Parathyroid adenoma (tissue), 2 donors: ENCODE measurements around the gene ZMAT2.

Experiments
- H2AFZ ChIP-seq: fragments of 300-600 bp; sonication (generic); one replicate; pipeline ENCODE4 v1.7.0; 2017; ENCODE audit warnings: antibody characterized with exemption, mild to moderate bottlenecking
- H3K27ac ChIP-seq: fragments of 300-600 bp; sonication (generic); one replicate; pipeline ENCODE4 v1.7.0; 2017
- H3K27me3 ChIP-seq: fragments of 300-600 bp; sonication (generic); one replicate; pipeline ENCODE4 v1.7.0; 2017; ENCODE audit warnings: low read length; ENCODE audit not compliant: control insufficient read depth, insufficient read depth
- H3K36me3 ChIP-seq: fragments of 300-600 bp; sonication (generic); one replicate; pipeline ENCODE4 v1.7.0; 2017; ENCODE audit warnings: low read length; ENCODE audit not compliant: control insufficient read depth, insufficient read depth
- H3K4me1 ChIP-seq: fragments of 300-600 bp; sonication (generic); one replicate; pipeline ENCODE4 v1.7.0; 2017; ENCODE audit warnings: control low read depth
- H3K4me2 ChIP-seq: fragments of 300-600 bp; sonication (generic); one replicate; pipeline ENCODE4 v1.7.0; 2017; ENCODE audit warnings: low read length
- H3K4me3 ChIP-seq: fragments of 300-600 bp; sonication (generic); one replicate; pipeline ENCODE4 v1.7.0; 2017; ENCODE audit warnings: low read depth, low read length
- H3K79me2 ChIP-seq: fragments of 300-600 bp; sonication (generic); one replicate; pipeline ENCODE4 v1.7.0; 2017; ENCODE audit warnings: control low read depth
- H3K9ac ChIP-seq: fragments of 300-600 bp; sonication (generic); one replicate; pipeline ENCODE4 v1.7.0; 2017; ENCODE audit warnings: mild to moderate bottlenecking
- H3K9me3 ChIP-seq: fragments of 300-600 bp; sonication (generic); one replicate; pipeline ENCODE4 v1.7.0; 2017; ENCODE audit warnings: low read length; ENCODE audit not compliant: control insufficient read depth
- CTCF ChIP-seq: fragments of 300-600 bp; sonication (generic); IDR thresholded peaks from one replicate; pipeline ENCODE4 v1.7.0; 2017; ENCODE audit warnings: antibody characterized with exemption, mild to moderate bottlenecking
- donor health status: primary hyperparathyroidism.

The ZMAT2 gene

GRCh38 chr5:140725799-140726471 lies 25.7 kb downstream of the ZMAT2 start:
- no peaks in the 10 kb centered on the region for H3K27me3 ChIP-seq
- no peaks in the 10 kb centered on the region for H3K36me3 ChIP-seq
- peak overlapping the region; percentile 42 for H3K27ac ChIP-seq
- TF ChIP-seq CTCF, result no peak
- no peak overlapping the region for H3K4me3 ChIP-seq
- H3K79me2 ChIP-seq, result no peaks in the 10 kb centered on the region
- H2AFZ ChIP-seq, result peak overlapping the region; percentile 86
- H3K4me1 ChIP-seq, result no peaks in the 10 kb centered on the region
- no peaks in the 10 kb centered on the region for H3K9me3 ChIP-seq
- peak overlapping the region; percentile 37 for H3K4me2 ChIP-seq
- H3K9ac ChIP-seq, result no peak overlapping the region

GRCh38 chr5:140733098-140733497 lies 32.9 kb downstream of the ZMAT2 start:
- Histone ChIP-seq H3K79me2 (no peaks in the 10 kb centered on the region), H3K9me3 (no peaks in the 10 kb centered on the region), H3K36me3 (no peaks in the 10 kb centered on the region), H3K9ac (no peak overlapping the region), H3K4me3 (no peak overlapping the region), H2AFZ (no peak overlapping the region), H3K27ac (no peak overlapping the region), H3K27me3 (no peaks in the 10 kb centered on the region), H3K4me1 (no peaks in the 10 kb centered on the region), H3K4me2 (no peak overlapping the region)
- TF ChIP-seq CTCF, result no peak

GRCh38 chr5:140734354-140734753 lies 34.1 kb downstream of the ZMAT2 start:
- no peak overlapping the region for H2AFZ ChIP-seq
- no peak overlapping the region for H3K27ac ChIP-seq
- no peak overlapping the region for H3K9ac ChIP-seq
- no peaks in the 10 kb centered on the region for H3K79me2 ChIP-seq
- H3K4me1 ChIP-seq, result no peaks in the 10 kb centered on the region
- H3K9me3 ChIP-seq, result no peaks in the 10 kb centered on the region
- no peaks in the 10 kb centered on the region for H3K27me3 ChIP-seq
- H3K4me3 ChIP-seq, result no peak overlapping the region
- peak; percentile 44 for TF ChIP-seq CTCF
- no peak overlapping the region for H3K4me2 ChIP-seq
- no peaks in the 10 kb centered on the region for H3K36me3 ChIP-seq

GRCh38 chr5:140737486-140737885 lies 37.2 kb downstream of the ZMAT2 start:
- no peak overlapping the region for H3K27ac ChIP-seq
- H3K9me3 ChIP-seq, result no peaks in the 10 kb centered on the region
- TF ChIP-seq CTCF, result no peak
- no peak overlapping the region for H2AFZ ChIP-seq
- no peaks in the 10 kb centered on the region for H3K27me3 ChIP-seq
- H3K9ac ChIP-seq, result no peak overlapping the region
- H3K4me2 ChIP-seq, result no peak overlapping the region
- H3K4me1 ChIP-seq, result no peaks in the 10 kb centered on the region
- H3K4me3 ChIP-seq, result no peak overlapping the region
- no peaks in the 10 kb centered on the region for H3K36me3 ChIP-seq
- no peaks in the 10 kb centered on the region for H3K79me2 ChIP-seq

GRCh38 chr5:140741967-140742366 lies 41.7 kb downstream of the ZMAT2 start:
- Histone ChIP-seq H3K27ac (no peak overlapping the region), H3K36me3 (no peaks in the 10 kb centered on the region), H3K27me3 (no peaks in the 10 kb centered on the region), H3K79me2 (no peaks in the 10 kb centered on the region), H3K4me2 (no peak overlapping the region), H3K4me3 (no peak overlapping the region), H3K9ac (no peak overlapping the region), H2AFZ (no peak overlapping the region), H3K9me3 (no peaks in the 10 kb centered on the region), H3K4me1 (no peaks in the 10 kb centered on the region)
- no peak for TF ChIP-seq CTCF
